Breast epithelium (tissue), 4 donors: ENCODE data around the gene PCDHA1. TPM values are rescaled to one million over a fixed set of nuclear protein-coding genes. Genes with fewer than 3 reads are reported as not detected.

Source experiments
- DNase-seq, 2 donors: peaks; one replicate each; pipeline ENCODE4 v3.0.0-alpha.2; 2019; ENCODE audit warnings: low spot score in 2 of 2
- H3K27ac ChIP-seq, 2 donors: fragments of 200-600 bp; sonication (generic) in 1 of 2; one replicate each; pipeline ENCODE4 v1.5.1; 2016 to 2019; ENCODE audit warnings: mild to moderate bottlenecking in 1 of 2
- H3K27me3 ChIP-seq, 2 donors: fragments of 200-600 bp; sonication (generic) in 1 of 2; one replicate each; pipeline versions ENCODE4 v1.5.1 to v1.6.0; 2017 to 2019; ENCODE audit warnings: control low read depth in 1 of 2, mild to moderate bottlenecking in 1 of 2
- H3K36me3 ChIP-seq: fragments of 200-600 bp; one replicate; pipeline ENCODE4 v1.5.1; 2019
- H3K4me1 ChIP-seq, 2 donors: fragments of 200-600 bp; sonication (generic); one replicate each; pipeline ENCODE4 v1.5.1; 2016 to 2019; ENCODE audit warnings: control low read depth in 1 of 2
- H3K4me3 ChIP-seq, 3 donors: fragments of 200-600 bp; sonication (generic); 1 replicate in 2 of 3; 2 replicates in 1 of 3; pipeline ENCODE4 v1.5.1; 2016 to 2019; ENCODE audit warnings: mild to moderate bottlenecking in 3 of 3, moderate library complexity in 2 of 3
- H3K9me3 ChIP-seq, 2 donors: fragments of 200-600 bp; sonication (generic) in 1 of 2; one replicate each; pipeline ENCODE4 v1.5.1; 2016 to 2019; ENCODE audit warnings: control low read depth in 1 of 2
- CTCF ChIP-seq, 3 donors: fragments of 450-650 bp; IDR thresholded peaks; one replicate each; pipeline ENCODE4 v1.5.1; 2016 to 2017; ENCODE audit warnings: antibody characterized with exemption in 3 of 3, mild to moderate bottlenecking in 3 of 3, moderate library complexity in 3 of 3
- POLR2A ChIP-seq: fragments of 450-650 bp; IDR thresholded peaks from one replicate; pipeline ENCODE4 v1.6.1; 2016; ENCODE audit warnings: antibody characterized with exemption, mild to moderate bottlenecking, moderate library complexity
- POLR2AphosphoS5 ChIP-seq, 3 donors: sonication (generic); formaldehyde crosslinking; IDR thresholded peaks; one replicate each; pipeline ENCODE4 v1.6.1; 2017; ENCODE audit warnings: antibody characterized with exemption in 3 of 3
- intact Hi-C: fragments of 100-400 bp; cut with DNase I; formaldehyde crosslinking; loops from one replicate; pipeline ENCODE4 v1.15.1; 2023; ENCODE audit warnings: low total_unique reads
- total RNA-seq, 3 donors: library from RNA; depleted of rRNA; stranded (reverse); fragments of >200 nt; gene quantifications; one replicate each; pipeline ENCODE4 v1.1.0, GENCODE V29; 2016

The PCDHA1 gene
- total RNA-seq, 3 donors from 2014 or later = not detected

GRCh38 chr5:140857177-140857986, 71.4 kb downstream of the PCDHA1 start:
- intact Hi-C loops = no loop called here
- H3K9me3 ChIP-seq = peaks cover 40 to 62% of the 10 kb centered on the region in 2 donors
- peaks cover 0 to 3% of the 10 kb centered on the region in 2 donors for H3K27me3 ChIP-seq
- TF ChIP-seq POLR2A = no peak
- no peak for TF ChIP-seq CTCF (IDR thresholded peaks at IDR 0.05)
- no peak for TF ChIP-seq POLR2AphosphoS5 (IDR thresholded peaks at IDR 0.05)
- no peak overlapping the region for H3K4me3 ChIP-seq
- no peaks in the 10 kb centered on the region for H3K36me3 ChIP-seq
- no peaks in the 10 kb centered on the region for H3K4me1 ChIP-seq
- no peak for DNase-seq
- no peak overlapping the region for H3K27ac ChIP-seq

DNA sequence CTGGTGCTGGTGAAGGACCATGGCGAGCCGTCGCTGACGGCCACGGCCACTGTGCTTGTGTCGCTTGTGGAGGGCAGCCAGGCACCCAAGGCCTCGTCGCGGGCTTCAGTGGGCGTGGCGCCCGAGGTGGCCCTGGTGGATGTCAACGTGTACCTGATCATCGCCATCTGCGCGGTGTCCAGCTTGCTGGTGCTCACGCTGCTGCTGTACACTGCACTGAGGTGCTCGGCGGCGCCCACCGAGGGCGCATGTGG, 72.0 kb downstream of the PCDHA1 start:
- intact Hi-C loops = no loop called here
- no peak overlapping the region for H3K27ac ChIP-seq
- DNase-seq = no peak
- H3K4me1 ChIP-seq = no peaks in the 10 kb centered on the region
- H3K4me3 ChIP-seq = no peak overlapping the region
- H3K27me3 ChIP-seq = peaks cover 0 to 3% of the 10 kb centered on the region in 2 donors
- no peaks in the 10 kb centered on the region for H3K36me3 ChIP-seq
- TF ChIP-seq CTCF (IDR thresholded peaks at IDR 0.05) = no peak
- no peak for TF ChIP-seq POLR2A
- TF ChIP-seq POLR2AphosphoS5 (IDR thresholded peaks at IDR 0.05) = no peak
- H3K9me3 ChIP-seq = peaks cover 45 to 67% of the 10 kb centered on the region in 2 donors

GRCh38 chr5:140862441-140863295, 76.7 kb downstream of the PCDHA1 start:
- Histone ChIP-seq H3K4me1 (no peaks in the 10 kb centered on the region), H3K4me3 (no peak overlapping the region), H3K27ac (no peak overlapping the region), H3K9me3 (peaks cover 27 to 57% of the 10 kb centered on the region in 2 donors), H3K36me3 (no peaks in the 10 kb centered on the region), H3K27me3 (peaks cover 0 to 3% of the 10 kb centered on the region in 2 donors)
- DNase-seq = no peak
- intact Hi-C loops = no loop called here
- TF ChIP-seq CTCF (IDR thresholded peaks at IDR 0.05) (no peak), POLR2AphosphoS5 (IDR thresholded peaks at IDR 0.05) (no peak), POLR2A (no peak)

DNA sequence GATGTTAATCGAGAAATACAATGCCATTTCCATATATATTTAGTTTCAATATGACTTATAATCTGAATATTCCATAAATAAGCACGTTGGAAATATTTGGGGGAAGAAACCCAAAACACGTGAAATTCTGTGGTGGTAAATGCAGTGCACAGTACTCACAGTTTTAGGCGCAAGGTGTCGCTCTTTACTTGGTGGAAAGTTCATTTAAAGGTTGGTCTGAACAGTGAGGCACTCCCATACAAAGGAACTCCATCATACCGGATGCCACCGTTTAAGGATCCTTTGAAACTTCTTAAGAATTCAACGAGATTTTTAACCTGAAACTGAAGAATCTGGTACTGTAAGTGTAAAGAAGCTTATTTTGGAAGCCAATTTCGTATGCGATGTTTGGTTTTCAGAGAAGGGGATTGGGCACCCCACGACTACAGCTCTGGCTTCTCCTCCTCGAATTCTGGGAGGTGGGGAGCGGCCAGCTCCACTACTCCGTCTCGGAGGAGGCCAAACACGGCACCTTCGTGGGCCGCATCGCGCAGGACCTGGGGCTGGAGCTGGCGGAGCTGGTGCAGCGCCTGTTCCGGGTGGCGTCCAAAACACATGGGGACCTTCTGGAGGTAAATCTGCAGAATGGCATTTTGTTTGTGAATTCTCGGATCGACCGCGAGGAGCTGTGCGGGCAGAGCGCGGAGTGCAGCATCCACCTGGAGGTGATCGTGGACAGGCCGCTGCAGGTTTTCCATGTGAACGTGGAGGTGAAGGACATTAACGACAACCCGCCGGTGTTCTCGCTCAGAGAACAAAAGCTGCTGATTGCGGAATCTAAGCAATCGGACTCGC, 83.0 kb downstream of the PCDHA1 start, which contains the start of gene PCDHA11:
Gene PCDHA11, plus strand, starts transcription at position 237 of the 834 bp plus-strand sequence. Its CDS starts 147 bp downstream, at position 384.
- Histone ChIP-seq H3K4me1 (no peaks in the 10 kb centered on the region), H3K27ac (no peak within 1 kb of the TSS), H3K36me3 (no peaks in the 10 kb centered on the region), H3K9me3 (peaks cover 25 to 61% of the 10 kb centered on the region in 2 donors), H3K4me3 (peak within 1 kb of the TSS in 2 of 3 donors; percentile 27 to 42), H3K27me3 (no peaks in the 10 kb centered on the region)
- no peak for DNase-seq
- TF ChIP-seq POLR2AphosphoS5 (IDR thresholded peaks at IDR 0.05) (no peak), CTCF (IDR thresholded peaks at IDR 0.05) (peak in 1 of 3 donors; percentile 15)
- intact Hi-C loops = no loop called here
